ENCODE results near the gene ADGRG6.

GRCh38 chr6:142342986-142343385 is 41.2 kb downstream of the ADGRG6 start:
- TF ChIP-seq CTCF (IDR thresholded peaks at IDR 0.05) (no peak), POLR2A (IDR thresholded peaks at IDR 0.05) (no peak)
